DOHH2 (cell line): Measurements from ENCODE around the gene FCER1G.

Experiments
- EZH2phosphoT487 ChIP-seq: fragments of 200-600 bp; sonication (generic); IDR thresholded peaks from 2 replicates; pipeline ENCODE4 v1.6.1; 2017; ENCODE audit warnings: borderline replicate concordance, mild to moderate bottlenecking, antibody characterized with exemption, low read length, moderate library complexity, mixed read lengths
- TF ChIP-seq, protein P1 (sequence below): fragments of 200-600 bp; sonication (generic); IDR thresholded peaks from one replicate; pipeline ENCODE4 v1.5.1; 2014; ENCODE audit warnings: antibody characterized with exemption, mild to moderate bottlenecking, low read depth, low read length; ENCODE audit not compliant: poor library complexity, severe bottlenecking

- TF ChIP-seq, protein P1, sequence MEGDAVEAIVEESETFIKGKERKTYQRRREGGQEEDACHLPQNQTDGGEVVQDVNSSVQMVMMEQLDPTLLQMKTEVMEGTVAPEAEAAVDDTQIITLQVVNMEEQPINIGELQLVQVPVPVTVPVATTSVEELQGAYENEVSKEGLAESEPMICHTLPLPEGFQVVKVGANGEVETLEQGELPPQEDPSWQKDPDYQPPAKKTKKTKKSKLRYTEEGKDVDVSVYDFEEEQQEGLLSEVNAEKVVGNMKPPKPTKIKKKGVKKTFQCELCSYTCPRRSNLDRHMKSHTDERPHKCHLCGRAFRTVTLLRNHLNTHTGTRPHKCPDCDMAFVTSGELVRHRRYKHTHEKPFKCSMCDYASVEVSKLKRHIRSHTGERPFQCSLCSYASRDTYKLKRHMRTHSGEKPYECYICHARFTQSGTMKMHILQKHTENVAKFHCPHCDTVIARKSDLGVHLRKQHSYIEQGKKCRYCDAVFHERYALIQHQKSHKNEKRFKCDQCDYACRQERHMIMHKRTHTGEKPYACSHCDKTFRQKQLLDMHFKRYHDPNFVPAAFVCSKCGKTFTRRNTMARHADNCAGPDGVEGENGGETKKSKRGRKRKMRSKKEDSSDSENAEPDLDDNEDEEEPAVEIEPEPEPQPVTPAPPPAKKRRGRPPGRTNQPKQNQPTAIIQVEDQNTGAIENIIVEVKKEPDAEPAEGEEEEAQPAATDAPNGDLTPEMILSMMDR: no peak
- no peak for TF ChIP-seq EZH2phosphoT487
These were observed 26.7 kb upstream of the FCER1G start for GRCh38 chr1:161188381-161188780.
